ENCODE results near the gene CYP4V2.
"Not testable (repeated sequence)": the region's sequence is repeated elsewhere in the genome, so short reads cannot be mapped to it uniquely, and the experiment has no call there.

Gene CYP4V2

DNA sequence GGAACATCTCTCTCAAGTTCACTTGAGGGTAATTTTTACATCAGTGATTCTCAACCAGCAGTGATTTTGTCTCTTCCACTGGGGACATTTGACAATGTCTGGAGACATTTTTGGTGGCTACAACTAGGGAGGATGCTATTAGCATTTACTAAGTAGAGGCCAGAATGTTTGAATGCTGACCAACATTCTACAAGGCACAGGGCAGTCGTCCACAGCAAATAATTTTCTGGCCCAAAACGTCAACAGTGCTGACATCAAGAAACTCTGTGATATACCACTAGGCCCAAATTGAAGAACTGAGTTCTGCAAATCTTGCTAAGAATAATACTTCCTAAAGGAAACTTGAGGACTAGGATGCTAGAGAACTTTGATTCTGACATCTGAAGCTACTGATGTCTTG, 43.0 kb downstream of the CYP4V2 start:
- no peak for DNase-seq (ENCODE audit: low read depth)

DNA sequence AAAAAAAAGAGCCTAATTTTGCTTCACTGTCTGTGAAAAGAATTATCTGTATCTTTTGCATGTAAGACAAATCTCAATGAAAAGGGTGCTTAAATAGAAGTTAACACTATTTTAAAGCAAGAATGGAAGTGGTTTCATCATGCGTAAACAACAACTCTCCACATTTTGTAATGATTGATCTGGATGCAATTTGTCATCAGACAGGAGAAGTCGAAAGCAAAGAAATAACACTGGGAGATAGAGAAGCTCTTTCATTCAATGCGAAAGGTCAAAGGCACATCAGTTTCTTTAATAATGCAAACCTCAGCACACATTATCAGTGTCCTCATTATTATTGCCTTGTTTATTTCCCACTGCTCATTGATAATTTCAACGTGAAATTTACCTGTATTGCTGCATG, 44.8 kb downstream of the CYP4V2 start:
- DNase-seq (ENCODE audit: low read depth), result no peak

DNA sequence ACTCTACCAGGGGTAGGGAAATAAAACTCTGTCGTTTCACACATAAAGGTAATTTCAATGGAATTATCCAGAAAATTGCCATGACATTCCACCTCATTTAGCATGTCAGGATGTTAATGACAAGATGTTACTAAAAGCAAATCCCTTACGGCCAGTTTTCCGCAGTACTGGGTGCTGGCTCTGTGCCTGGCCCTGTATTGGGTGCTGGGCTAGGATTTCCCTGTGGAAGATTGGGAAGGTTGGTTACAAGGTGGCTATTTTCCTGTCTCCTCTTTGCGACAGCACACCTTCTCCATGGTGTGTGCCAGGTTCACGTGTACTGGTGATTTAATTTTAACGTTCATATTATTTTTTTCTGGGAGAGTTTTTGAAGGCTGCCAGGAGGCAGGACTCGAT, 49.1 kb downstream of the CYP4V2 start:
- DNase-seq (ENCODE audit: low read depth), result no peak

DNA sequence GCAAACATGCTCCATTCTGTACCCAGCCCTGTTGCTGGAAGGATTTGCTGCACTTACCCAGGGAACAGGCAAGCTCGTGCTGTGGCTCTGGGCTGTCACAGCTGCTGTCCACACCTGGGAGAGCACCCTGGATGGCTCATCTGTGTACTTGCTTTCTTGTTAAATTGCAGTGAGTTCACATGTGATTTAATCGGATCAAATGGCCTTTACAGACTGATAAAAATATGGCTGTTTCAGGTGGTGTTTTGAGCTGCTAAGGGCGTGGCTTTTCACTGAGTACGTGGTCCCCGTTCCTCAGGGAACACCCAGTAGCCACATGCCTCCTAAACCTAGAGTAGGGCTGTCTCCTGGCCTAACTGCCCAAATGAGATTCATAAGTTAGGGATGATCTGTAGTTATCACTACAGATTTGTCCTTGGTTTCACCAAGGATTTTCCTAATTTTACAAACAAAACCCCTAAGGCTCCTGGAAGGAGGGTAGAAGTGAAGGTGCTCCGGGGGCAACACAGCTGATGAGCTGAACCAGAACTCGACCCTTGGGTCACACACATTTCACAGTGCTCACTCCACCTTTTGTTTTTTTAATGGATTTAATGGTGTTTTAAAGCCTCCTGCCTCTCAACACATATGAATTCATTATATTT, 49.6 kb downstream of the CYP4V2 start:
- DNase-seq (ENCODE audit: low read depth), result no peak

DNA sequence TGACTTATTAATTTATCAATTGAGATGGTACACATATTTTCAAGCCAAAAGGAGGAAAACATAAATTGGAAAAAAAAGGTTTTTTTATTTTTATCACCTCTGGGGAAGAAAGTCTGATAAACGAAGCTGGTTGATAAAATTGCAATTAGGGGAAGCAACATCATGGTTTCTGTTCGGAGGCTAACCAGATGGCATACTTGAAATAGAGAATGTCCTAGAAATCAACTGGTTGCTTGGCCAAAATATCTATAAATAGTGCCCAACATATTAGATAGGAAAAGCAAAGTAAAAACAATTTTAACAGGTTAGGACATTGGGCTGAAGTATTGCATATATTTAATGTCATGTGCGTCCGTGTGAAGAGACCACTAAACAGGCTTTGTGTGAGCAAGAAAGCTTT, 50.2 kb downstream of the CYP4V2 start:
- no peak for DNase-seq (ENCODE audit: low read depth)

DNA sequence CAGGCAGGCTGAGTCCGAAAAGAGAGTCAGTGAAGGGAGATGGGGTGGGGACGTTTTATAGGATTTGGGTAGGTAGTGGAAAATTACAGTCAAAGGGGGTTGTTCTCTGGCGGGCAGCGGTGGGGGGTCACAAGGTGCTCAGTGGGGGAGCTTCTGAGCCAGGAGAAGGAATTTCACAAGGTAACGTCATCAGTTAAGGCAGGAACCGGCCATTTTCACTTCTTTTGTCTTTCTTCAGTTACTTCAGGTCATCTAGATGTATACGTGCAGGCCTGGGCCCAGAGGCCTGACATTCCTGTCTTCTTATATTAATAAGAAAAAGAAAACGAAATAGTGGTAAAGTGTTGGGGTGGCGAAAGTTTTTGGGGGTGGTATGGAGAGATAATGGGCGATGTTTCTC, 50.7 kb downstream of the CYP4V2 start:
- DNase-seq (ENCODE audit: low read depth), result not testable (repeated sequence)

DNA sequence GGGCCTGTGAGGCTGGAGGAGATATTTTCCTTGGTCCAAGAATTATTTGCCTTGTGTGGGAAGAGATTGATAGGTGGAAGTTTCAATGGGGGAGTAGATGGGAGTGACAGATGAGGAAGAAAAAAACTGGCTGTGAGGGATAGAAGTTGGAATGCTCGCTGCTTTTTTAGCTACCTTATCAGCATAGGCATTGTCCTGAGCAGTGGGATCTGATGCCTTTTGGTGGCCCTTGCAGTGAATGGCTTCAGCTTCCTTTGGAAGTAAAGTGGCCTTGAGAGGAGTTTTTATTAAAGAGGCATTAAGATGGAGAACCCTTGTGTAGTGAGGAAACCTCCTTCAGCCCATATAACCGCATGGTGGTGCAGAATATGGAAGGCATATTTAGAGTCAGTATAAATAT, 52.0 kb downstream of the CYP4V2 start:
- DNase-seq (ENCODE audit: low read depth), result no peak

DNA sequence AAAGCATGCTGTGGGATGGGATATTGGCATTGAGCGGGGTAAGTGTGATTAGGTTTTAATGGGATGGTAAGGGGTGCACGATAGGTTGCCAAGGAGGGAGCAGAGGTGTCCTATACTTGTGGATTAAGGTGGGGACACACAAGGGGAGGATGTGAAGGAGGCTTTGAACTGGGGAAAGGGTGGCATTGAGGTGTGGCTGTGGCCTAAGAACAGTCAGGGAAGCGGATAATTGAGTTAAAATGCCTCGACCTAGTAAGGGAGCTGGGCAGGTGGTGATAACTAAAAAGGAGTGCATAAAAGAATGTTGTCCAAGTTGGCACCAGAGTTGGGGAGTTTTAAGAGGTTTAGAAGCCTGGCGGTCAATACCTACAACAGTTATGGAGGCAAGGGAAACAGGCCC, 53.5 kb downstream of the CYP4V2 start:
- DNase-seq (ENCODE audit: low read depth), result no peak

DNA sequence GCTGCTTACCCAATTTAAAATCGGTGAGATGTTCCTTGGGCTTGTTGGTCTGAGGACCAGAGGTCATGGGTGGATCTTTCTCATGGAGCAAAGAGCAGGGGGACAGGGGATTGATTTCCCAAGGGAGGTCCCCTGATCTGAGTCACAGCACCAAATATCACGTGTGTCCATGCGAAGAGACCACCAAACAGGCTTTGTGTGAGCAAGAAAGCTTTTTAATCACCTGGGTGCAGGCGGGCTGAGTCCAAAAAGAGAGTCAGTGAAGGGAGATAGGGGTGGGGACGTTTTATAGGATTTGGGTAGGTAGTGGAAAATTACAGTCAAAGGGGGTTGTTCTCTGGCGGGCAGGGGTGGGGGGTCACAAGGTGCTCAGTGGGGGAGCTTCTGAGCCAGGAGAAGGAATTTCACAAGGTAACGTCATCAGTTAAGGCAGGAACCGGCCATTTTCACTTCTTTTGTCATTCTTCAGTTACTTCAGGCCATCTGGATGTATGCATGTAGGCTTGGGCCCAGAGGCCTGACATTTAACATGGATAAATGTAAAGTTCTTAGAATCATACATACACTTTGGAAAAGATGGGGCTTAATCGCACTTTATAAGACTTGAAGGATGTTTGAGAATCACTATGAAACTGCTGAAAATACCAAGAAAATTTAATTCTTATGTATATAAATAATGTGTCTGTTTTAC, 55.8 kb downstream of the CYP4V2 start:
- not testable (repeated sequence) for DNase-seq (ENCODE audit: low read depth)

DNA sequence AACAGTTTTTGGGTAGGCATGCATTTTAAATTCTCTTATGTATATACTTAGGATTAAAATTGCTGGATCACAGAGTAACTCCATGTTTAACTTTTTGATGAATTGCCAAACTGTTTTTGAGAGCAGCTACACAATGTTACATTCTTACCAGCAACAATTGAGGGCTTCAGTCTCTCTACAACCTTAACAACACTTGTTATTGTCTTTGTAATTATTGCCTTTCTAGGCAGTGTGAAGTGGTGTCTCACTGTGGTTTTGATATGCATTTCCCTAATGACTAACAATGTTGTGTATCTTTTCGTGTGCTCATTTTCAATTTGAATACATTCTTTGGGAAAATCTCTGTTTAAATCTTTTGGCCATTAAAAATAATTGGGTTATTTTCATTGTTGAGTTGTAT, 57.3 kb downstream of the CYP4V2 start:
- DNase-seq (ENCODE audit: low read depth), result no peak

DNA sequence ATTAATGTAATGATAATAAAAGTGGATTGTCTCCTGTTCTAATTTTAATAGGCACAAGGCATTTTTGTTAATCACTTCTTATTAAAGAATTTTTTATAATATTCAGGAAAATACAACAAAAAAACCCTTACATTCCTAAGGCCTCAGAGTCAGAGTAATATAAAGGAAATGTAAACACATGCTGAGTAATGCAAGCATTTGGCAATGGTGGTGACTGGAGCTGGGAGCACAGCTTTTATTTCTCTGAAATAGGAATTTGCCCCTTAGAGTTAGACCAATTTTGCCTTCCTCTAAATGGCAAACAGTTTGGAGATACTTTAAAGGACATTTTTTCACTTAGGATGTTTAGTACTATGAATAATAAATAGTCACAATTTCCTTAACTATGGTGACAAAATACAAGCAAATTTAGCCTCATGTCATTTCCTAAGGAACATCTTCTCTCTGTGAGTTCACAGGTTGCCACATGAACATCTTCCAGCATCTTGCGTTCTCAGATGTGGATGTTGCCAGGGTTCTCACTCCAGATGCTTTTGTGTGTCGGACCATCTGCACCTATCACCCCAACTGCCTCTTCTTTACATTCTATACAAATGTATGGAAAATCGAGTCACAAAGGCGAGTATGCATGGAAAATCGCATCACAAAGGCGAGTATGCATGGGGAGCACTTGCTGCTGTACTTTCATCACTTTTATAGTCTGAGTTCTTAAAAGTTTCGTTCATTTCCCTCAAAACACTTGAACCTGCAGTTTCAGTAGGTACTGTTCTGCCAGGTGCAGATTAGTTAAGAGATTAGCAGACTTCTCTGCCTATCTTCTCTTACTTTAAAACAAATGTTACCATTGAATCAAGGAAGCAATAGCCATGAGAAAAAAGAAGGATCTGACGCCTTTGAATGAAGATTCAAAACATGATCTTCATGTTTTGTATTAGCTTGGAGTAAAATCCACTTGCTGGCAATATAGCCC, 58.7 kb downstream of the CYP4V2 start:
- no peak for DNase-seq (ENCODE audit: low read depth)

DNA sequence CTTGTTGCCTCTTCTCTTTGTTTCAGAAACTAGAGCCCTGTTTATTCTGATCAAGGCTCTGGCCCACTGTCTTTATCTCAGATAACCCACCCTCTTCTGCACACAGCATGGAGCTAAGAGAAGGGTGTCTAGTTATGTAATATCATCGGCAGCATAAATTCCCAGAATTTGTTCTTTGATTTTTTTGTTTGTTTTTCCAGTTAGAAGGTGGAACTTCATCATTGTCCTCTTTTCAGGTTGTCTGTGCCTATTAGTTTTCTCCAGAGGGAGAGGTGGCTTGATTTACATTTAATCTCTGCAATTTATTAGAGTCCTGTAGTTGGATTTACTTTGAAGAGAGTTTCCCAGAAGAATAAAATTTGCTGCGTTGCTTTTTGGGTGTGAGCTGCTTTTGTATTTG, 59.4 kb downstream of the CYP4V2 start:
- no peak for DNase-seq (ENCODE audit: low read depth)

DNA sequence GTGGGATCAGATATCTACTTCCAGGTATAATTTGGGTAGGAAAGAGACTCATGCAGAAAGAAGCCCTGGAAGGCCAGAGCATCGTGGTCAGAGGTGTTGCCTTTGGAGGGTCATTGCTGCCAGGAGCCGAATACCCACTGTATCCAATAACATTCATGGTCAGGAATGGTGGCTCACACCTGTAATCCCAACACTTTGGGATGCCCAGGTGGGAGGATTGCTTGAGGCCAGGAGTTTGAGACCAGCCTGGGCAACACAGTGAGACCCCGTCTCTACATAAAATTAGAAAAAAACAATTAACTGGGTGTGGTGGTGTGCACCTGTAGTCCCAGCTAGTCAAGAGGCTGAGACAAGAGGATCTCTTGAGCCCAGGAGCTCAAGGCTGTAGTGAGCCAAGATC, 63.8 kb downstream of the CYP4V2 start:
- DNase-seq (ENCODE audit: low read depth), result no peak

DNA sequence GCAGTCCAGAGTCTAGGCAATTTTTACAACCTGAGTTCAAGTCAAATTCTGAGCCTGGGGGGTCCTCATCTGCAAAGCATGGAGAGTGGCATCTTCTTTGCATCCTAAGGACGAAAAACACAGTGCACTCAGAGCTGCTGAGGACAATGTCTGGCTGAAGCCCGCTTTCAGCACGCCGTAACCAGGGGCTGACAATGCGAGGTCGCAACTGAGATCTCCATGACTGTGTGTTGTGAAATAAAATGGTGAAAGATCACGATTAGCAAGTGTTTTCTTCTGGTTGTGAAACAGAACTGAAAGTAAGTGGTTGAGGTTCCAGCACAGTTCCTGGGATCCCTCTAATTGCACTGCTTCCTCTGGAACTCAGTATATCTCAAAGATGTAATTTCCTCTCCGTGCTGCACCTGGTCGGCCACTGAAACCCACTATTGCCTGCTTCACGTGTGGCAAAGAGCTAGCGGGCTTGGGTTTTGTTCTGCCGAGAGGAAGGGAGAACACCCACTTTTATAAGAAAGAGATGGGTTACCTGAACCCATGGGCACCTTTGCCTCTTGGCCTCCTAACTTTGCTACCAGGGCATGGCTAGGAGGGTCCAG, 66.9 kb downstream of the CYP4V2 start:
- no peak for DNase-seq (ENCODE audit: low read depth)

DNA sequence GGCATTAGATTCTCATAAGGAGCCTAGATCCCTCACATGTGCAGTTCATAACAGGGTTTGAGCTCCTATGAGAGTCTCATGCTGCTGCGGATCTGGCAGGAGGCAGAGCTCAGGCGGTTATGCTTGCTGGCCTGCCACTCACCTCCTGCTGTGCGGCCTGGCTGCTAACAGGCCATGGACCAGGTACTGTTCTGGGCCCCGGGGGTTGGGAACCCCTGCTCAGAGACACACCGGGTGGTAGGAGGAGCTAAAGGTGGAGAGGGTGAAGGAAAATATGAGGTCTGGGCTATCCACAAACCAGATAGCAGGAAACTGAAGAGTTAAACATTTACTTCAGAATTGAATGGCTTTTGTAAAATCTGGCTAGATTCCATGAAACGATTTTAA, 68.7 kb downstream of the CYP4V2 start:
- DNase-seq (ENCODE audit: low read depth), result no peak
